ENCODE results near the gene ARIH2.
"Not testable (repeated sequence)": the region's sequence is repeated elsewhere in the genome, so short reads cannot be mapped to it uniquely, and the experiment has no call there.

The ARIH2 gene

GRCh38 chr3:49005998-49006397 is 87.4 kb downstream of the ARIH2 start:
- no peak for DNase-seq

- DNase-seq = no peak
These were observed 87.9 kb downstream of the ARIH2 start for GRCh38 chr3:49006408-49007067.

GRCh38 chr3:49007068-49007770 is 88.6 kb downstream of the ARIH2 start, which contains the start of gene WDR6:
Gene WDR6 (plus strand): TSS chr3:49007391. CDS start chr3:49007432, 41 bp downstream.
- peak; percentile 75 for DNase-seq

GRCh38 chr3:49007771-49008528 is 89.3 kb downstream of the ARIH2 start:
- no peak for DNase-seq

GRCh38 chr3:49008627-49009026 is 90.0 kb downstream of the ARIH2 start:
- not testable (repeated sequence) for DNase-seq

- DNase-seq = no peak
These were observed 90.8 kb downstream of the ARIH2 start for GRCh38 chr3:49009396-49009795.

GRCh38 chr3:49012441-49013017 is 93.9 kb downstream of the ARIH2 start:
- no peak for DNase-seq

- no peak for DNase-seq
These were observed 94.6 kb downstream of the ARIH2 start for GRCh38 chr3:49013113-49013737.

- DNase-seq = no peak
These were observed 95.4 kb downstream of the ARIH2 start for GRCh38 chr3:49013738-49014660.

- no peak for DNase-seq
These were observed 96.4 kb downstream of the ARIH2 start for GRCh38 chr3:49015072-49015471.

GRCh38 chr3:49015765-49016164 is 97.1 kb downstream of the ARIH2 start:
- DNase-seq = no peak

GRCh38 chr3:49016414-49017228 is 98.0 kb downstream of the ARIH2 start:
- no peak for DNase-seq

- DNase-seq = no peak
These were observed 98.8 kb downstream of the ARIH2 start for GRCh38 chr3:49017229-49017970.

GRCh38 chr3:49017971-49018706 is 99.5 kb downstream of the ARIH2 start, which contains the start of gene DALRD3:
Gene DALRD3 (minus strand): TSS chr3:49018580. CDS start chr3:49018564, 16 bp downstream.
- DNase-seq = no peak

GRCh38 chr3:49018707-49019006 is 100.0 kb downstream of the ARIH2 start:
- no peak for DNase-seq

- no peak for DNase-seq
These were observed 101.3 kb downstream of the ARIH2 start for GRCh38 chr3:49019941-49020329.

GRCh38 chr3:49020330-49021212 is 101.9 kb downstream of the ARIH2 start:
- no peak for DNase-seq

- DNase-seq = peak; percentile 78
These were observed 102.7 kb downstream of the ARIH2 start for GRCh38 chr3:49021213-49021812.

All from NCI-H2081 treated with DMSO at 0.1 percent for 48 hours (cell line).